H9 (cell line): Measurements from ENCODE around the gene NRGN. TPM values are rescaled to one million over a fixed set of nuclear protein-coding genes. Genes with fewer than 3 reads are reported as not detected.
A peak's percentile ranks its signal among the peaks of the same experiment; 100 is the strongest.

ENCODE experiments used
- DNase-seq: peaks from one replicate; pipeline ENCODE4 v3.0.0-alpha.2; 2017
- H2AFZ ChIP-seq: one replicate; pipeline ENCODE4 v1.6.1; 2013; ENCODE audit warnings: mild to moderate bottlenecking, low read length, control low read depth, moderate library complexity
- H2AK5ac ChIP-seq: 2 replicates; pipeline ENCODE4 v1.6.1; 2013; ENCODE audit warnings: low read length, control low read depth, mixed read lengths; ENCODE audit not compliant: insufficient read length
- H2BK120ac ChIP-seq: one replicate; pipeline ENCODE4 v1.6.1; 2013; ENCODE audit warnings: low read depth, mild to moderate bottlenecking, low read length, control low read depth, inconsistent platforms; ENCODE audit not compliant: poor library complexity, severe bottlenecking
- H2BK12ac ChIP-seq: 2 replicates; pipeline ENCODE4 v1.6.1; 2013; ENCODE audit warnings: low read length, control low read depth, mixed read lengths, low read depth; ENCODE audit not compliant: insufficient read length
- H2BK15ac ChIP-seq: 2 replicates; pipeline ENCODE4 v1.6.1; 2013; ENCODE audit warnings: low read depth, low read length, control low read depth
- H2BK20ac ChIP-seq: one replicate; pipeline ENCODE4 v1.6.1; 2013; ENCODE audit warnings: low read depth, mild to moderate bottlenecking, low read length, control low read depth, inconsistent platforms; ENCODE audit not compliant: poor library complexity, severe bottlenecking
- H2BK5ac ChIP-seq: 2 replicates; pipeline ENCODE4 v1.6.1; 2013; ENCODE audit warnings: low read length, control low read depth, mixed read lengths; ENCODE audit not compliant: insufficient read length
- H3K14ac ChIP-seq: 2 replicates; pipeline ENCODE4 v1.6.1; 2013; ENCODE audit warnings: low read length, control low read depth; ENCODE audit not compliant: insufficient read depth
- H3K18ac ChIP-seq: 2 replicates; pipeline ENCODE4 v1.6.1; 2013; ENCODE audit warnings: low read depth, mild to moderate bottlenecking, mixed read lengths, low read length, control low read depth; ENCODE audit not compliant: insufficient read length
- H3K23ac ChIP-seq: 2 replicates; pipeline ENCODE4 v1.6.1; 2013; ENCODE audit warnings: low read length, control low read depth, mixed read lengths, low read depth; ENCODE audit not compliant: insufficient read length
- H3K23me2 ChIP-seq: 2 replicates; pipeline ENCODE4 v1.6.1; 2013; ENCODE audit warnings: low read depth, mild to moderate bottlenecking, mixed read lengths, low read length, control low read depth; ENCODE audit not compliant: insufficient read length, poor library complexity, severe bottlenecking
- H3K27ac ChIP-seq: 2 replicates; pipeline ENCODE4 v1.5.1; 2013; ENCODE audit warnings: low read length, control low read depth, mixed read lengths, low read depth; ENCODE audit not compliant: insufficient read length
- H3K27me3 ChIP-seq: 2 replicates; pipeline ENCODE4 v1.6.1; 2013; ENCODE audit warnings: low read length, control low read depth, inconsistent platforms; ENCODE audit not compliant: insufficient read depth
- H3K4ac ChIP-seq: 2 replicates; pipeline ENCODE4 v1.6.1; 2013; ENCODE audit warnings: low read depth, mild to moderate bottlenecking, control low read depth, inconsistent platforms, low read length, moderate library complexity
- H3K4me1 ChIP-seq: 2 replicates; pipeline ENCODE4 v1.6.1; 2013; ENCODE audit warnings: low read length, control low read depth, inconsistent platforms; ENCODE audit not compliant: insufficient read depth
- H3K4me2 ChIP-seq: 2 replicates; pipeline ENCODE4 v1.6.1; 2013; ENCODE audit warnings: low read length, control low read depth, mixed read lengths; ENCODE audit not compliant: insufficient read length, insufficient read depth
- H3K56ac ChIP-seq: 2 replicates; pipeline ENCODE4 v1.6.1; 2013; ENCODE audit warnings: low read depth, mild to moderate bottlenecking, mixed read lengths, low read length, control low read depth; ENCODE audit not compliant: insufficient read length
- H3K79me1 ChIP-seq: 2 replicates; pipeline ENCODE4 v1.6.1; 2013; ENCODE audit warnings: low read depth, mild to moderate bottlenecking, moderate library complexity, low read length, control low read depth, inconsistent platforms; ENCODE audit not compliant: insufficient read depth, poor library complexity, severe bottlenecking
- H3K79me2 ChIP-seq: 2 replicates; pipeline ENCODE4 v1.6.1; 2013; ENCODE audit warnings: low read length, control low read depth, inconsistent platforms; ENCODE audit not compliant: insufficient read depth
- H3K9ac ChIP-seq: 2 replicates; pipeline ENCODE4 v1.6.1; 2013; ENCODE audit warnings: low read length, control low read depth, mixed read lengths; ENCODE audit not compliant: insufficient read length; ENCODE audit errors: extremely low read depth
- H3K9me3 ChIP-seq: one replicate; pipeline ENCODE4 v1.6.1; 2013; ENCODE audit warnings: low read depth, low read length, inconsistent platforms; ENCODE audit not compliant: control insufficient read depth
- H3T11ph ChIP-seq: one replicate; pipeline ENCODE4 v1.6.1; 2013; ENCODE audit warnings: mild to moderate bottlenecking, low read length, control low read depth, inconsistent platforms
- H4K20me1 ChIP-seq: one replicate; pipeline ENCODE4 v1.6.1; 2013; ENCODE audit not compliant: control insufficient read depth, insufficient read length, insufficient read depth
- H4K5ac ChIP-seq: 2 replicates; pipeline ENCODE4 v1.6.1; 2013; ENCODE audit warnings: low read depth, mild to moderate bottlenecking, mixed read lengths, low read length, control low read depth; ENCODE audit not compliant: insufficient read length
- H4K8ac ChIP-seq: replicated peaks from 2 replicates; pipeline ENCODE4 v1.6.1; 2013; ENCODE audit warnings: low read length, control low read depth, mixed read lengths, low read depth; ENCODE audit not compliant: insufficient read length
- H4K91ac ChIP-seq: 2 replicates; pipeline ENCODE4 v1.6.1; 2013; ENCODE audit warnings: low read depth, mild to moderate bottlenecking, moderate library complexity, mixed read lengths, low read length, control low read depth; ENCODE audit not compliant: insufficient read length
- H3K27ac Mint-ChIP-seq, 3 experiments: 2 replicates in 2 of 3; 3 replicates in 1 of 3; pipeline ENCODE4 v1.8.0; 2020 to 2021; ENCODE audit warnings: mixed read lengths in 3 of 3, mild to moderate bottlenecking in 1 of 3, moderate library complexity in 1 of 3
- H3K27me3 Mint-ChIP-seq: 2 replicates; pipeline ENCODE4 v1.8.0; 2021; ENCODE audit warnings: low read depth, mild to moderate bottlenecking, moderate library complexity, mixed read lengths
- H3K36me3 Mint-ChIP-seq, 3 experiments: 2 replicates in 2 of 3; 3 replicates in 1 of 3; pipeline ENCODE4 v1.8.0; 2020 to 2021; ENCODE audit warnings: low read depth in 3 of 3, mixed read lengths in 3 of 3; ENCODE audit not compliant: insufficient read depth in 1 of 3
- H3K4me1 Mint-ChIP-seq, 2 experiments: 2 replicates each; pipeline ENCODE4 v1.8.0; 2020; ENCODE audit warnings: mixed read lengths in 2 of 2
- H3K4me3 Mint-ChIP-seq, 2 experiments: 2 replicates in 1 of 2; 3 replicates in 1 of 2; pipeline ENCODE4 v1.8.0; 2020 to 2021; ENCODE audit warnings: mild to moderate bottlenecking in 2 of 2, mixed read lengths in 2 of 2, moderate library complexity in 1 of 2
- H3K9me3 Mint-ChIP-seq, 2 experiments: 2 replicates in 1 of 2; 3 replicates in 1 of 2; pipeline ENCODE4 v1.8.0; 2020; ENCODE audit warnings: mild to moderate bottlenecking in 2 of 2, mixed read lengths in 2 of 2, moderate library complexity in 1 of 2
- WGBS: extraction: QIAGEN DNeasy Blood & Tissue Kit; methylation state at CpG from one replicate; pipeline ENCODE4 v1.1.7; 2013; ENCODE audit warnings: missing lambda C conversion rate, low lambda C conversion rate, mixed read lengths; ENCODE audit not compliant: insufficient read length; ENCODE audit errors: extremely low coverage; 5-methylcytosine and 5-hydroxymethylcytosine counted together
- total RNA-seq: library from RNA; stranded (reverse); gene quantifications from 2 replicates; pipeline ENCODE4 v1.2.1, GENCODE V29; 2021
- TF ChIP-seq, protein P1 (sequence below): fragments of 200-600 bp; sonication (generic); conservative IDR thresholded peaks from 3 replicates; pipeline ENCODE4 v1.8.0; 2021; ENCODE audit warnings: antibody characterized with exemption, mild to moderate bottlenecking

The NRGN gene
- total RNA-seq, 1 experiment from 2014 or later, result 6.4 TPM

- no peak overlapping the region for H3K4ac ChIP-seq
- no peak overlapping the region for H3K18ac ChIP-seq
- H2BK15ac ChIP-seq, result no peak overlapping the region
- no peak overlapping the region for H3K4me2 ChIP-seq
- no peak overlapping the region for H3K27ac ChIP-seq
- H3K9ac ChIP-seq, result no peak overlapping the region
- DNase-seq, result no peak
- no peak overlapping the region for H2BK12ac ChIP-seq
- no peaks in the 10 kb centered on the region; the same call in 1 of the 2 replicates for H3K27me3 ChIP-seq
- no peak overlapping the region for H2BK20ac ChIP-seq
- H3K36me3 Mint-ChIP-seq, result peaks cover 0 to 2% (median 0%) of the 10 kb centered on the region in 3 experiments; a peak in 3 of 7 replicates
- no peak overlapping the region for H2BK120ac ChIP-seq
- no peak overlapping the region for H2AFZ ChIP-seq
- no peaks in the 10 kb centered on the region for H3K23me2 ChIP-seq
- H3K56ac ChIP-seq, result no peak overlapping the region
- peaks cover 4% of the 10 kb centered on the region for H3K79me1 ChIP-seq
- no peaks in the 10 kb centered on the region for H3K4me1 ChIP-seq
- no peak overlapping the region for H2AK5ac ChIP-seq
- no peaks in the 10 kb centered on the region for H3K27me3 Mint-ChIP-seq
- H3K9me3 Mint-ChIP-seq, result no peaks in the 10 kb centered on the region
- no peak overlapping the region for H2BK5ac ChIP-seq
- peak overlapping the region in 1 of 3 experiments; percentile 18; a peak in 1 of 7 replicates for H3K27ac Mint-ChIP-seq
- H4K91ac ChIP-seq, result no peak overlapping the region
- TF ChIP-seq, protein P1, sequence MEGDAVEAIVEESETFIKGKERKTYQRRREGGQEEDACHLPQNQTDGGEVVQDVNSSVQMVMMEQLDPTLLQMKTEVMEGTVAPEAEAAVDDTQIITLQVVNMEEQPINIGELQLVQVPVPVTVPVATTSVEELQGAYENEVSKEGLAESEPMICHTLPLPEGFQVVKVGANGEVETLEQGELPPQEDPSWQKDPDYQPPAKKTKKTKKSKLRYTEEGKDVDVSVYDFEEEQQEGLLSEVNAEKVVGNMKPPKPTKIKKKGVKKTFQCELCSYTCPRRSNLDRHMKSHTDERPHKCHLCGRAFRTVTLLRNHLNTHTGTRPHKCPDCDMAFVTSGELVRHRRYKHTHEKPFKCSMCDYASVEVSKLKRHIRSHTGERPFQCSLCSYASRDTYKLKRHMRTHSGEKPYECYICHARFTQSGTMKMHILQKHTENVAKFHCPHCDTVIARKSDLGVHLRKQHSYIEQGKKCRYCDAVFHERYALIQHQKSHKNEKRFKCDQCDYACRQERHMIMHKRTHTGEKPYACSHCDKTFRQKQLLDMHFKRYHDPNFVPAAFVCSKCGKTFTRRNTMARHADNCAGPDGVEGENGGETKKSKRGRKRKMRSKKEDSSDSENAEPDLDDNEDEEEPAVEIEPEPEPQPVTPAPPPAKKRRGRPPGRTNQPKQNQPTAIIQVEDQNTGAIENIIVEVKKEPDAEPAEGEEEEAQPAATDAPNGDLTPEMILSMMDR, result no peak
- WGBS, result no CpG with 5 or more reads among the region's 4 CpGs
- no peaks in the 10 kb centered on the region for H3K9me3 ChIP-seq
- H4K20me1 ChIP-seq, result no peaks in the 10 kb centered on the region
- H3K23ac ChIP-seq, result no peak overlapping the region
- no peak overlapping the region for H4K8ac ChIP-seq
- H3T11ph ChIP-seq, result no peak overlapping the region
- H4K5ac ChIP-seq, result no peak overlapping the region
- H3K14ac ChIP-seq, result no peak overlapping the region
- H3K4me1 Mint-ChIP-seq, result peaks cover 2 to 7% of the 10 kb centered on the region in 2 experiments; a peak in 2 of 4 replicates
- H3K4me3 Mint-ChIP-seq, result no peak overlapping the region
- H3K79me2 ChIP-seq, result peaks cover 5% of the 10 kb centered on the region; the same call in 1 of the 2 replicates
Observed at GRCh38 chr11:124783002-124783401, 43.3 kb downstream of the NRGN start.
